Small intestine (tissue), 7 donors: ENCODE results near the gene SERTAD2. TPM values are rescaled to one million over a fixed set of nuclear protein-coding genes. Genes with fewer than 3 reads are reported as not detected.

Experiments
- DNase-seq, 2 donors: peaks; one replicate each; pipeline versions ENCODE4 v3.0.0 to v3.0.0-alpha.2; 2013
- FAIRE-seq: peaks from 2 replicates; lab custom pipeline; 2012; peaks lifted over from hg19 to GRCh38; lab: Jason Lieb, UNC
- H3K27ac ChIP-seq, 3 donors: one replicate each; pipeline ENCODE4 v1.5.1; 2013; ENCODE audit warnings: low read length in 2 of 3, mild to moderate bottlenecking in 2 of 3, control low read depth in 1 of 3, inconsistent platforms in 1 of 3, low read depth in 1 of 3, moderate library complexity in 1 of 3
- H3K27me3 ChIP-seq, 3 donors: one replicate each; pipeline ENCODE4 v1.6.1; 2013; ENCODE audit warnings: low read length in 3 of 3, inconsistent platforms in 1 of 3; ENCODE audit not compliant: control insufficient read depth in 3 of 3, insufficient read depth in 3 of 3
- H3K36me3 ChIP-seq, 3 donors: one replicate each; pipeline ENCODE4 v1.6.1; 2013; ENCODE audit warnings: low read length in 3 of 3, inconsistent platforms in 1 of 3, low read depth in 1 of 3, mild to moderate bottlenecking in 1 of 3, moderate library complexity in 1 of 3; ENCODE audit not compliant: control insufficient read depth in 3 of 3, insufficient read depth in 2 of 3
- H3K4me1 ChIP-seq, 3 donors: one replicate each; pipeline ENCODE4 v1.6.1; 2013; ENCODE audit warnings: low read length in 2 of 3, inconsistent platforms in 1 of 3, low read depth in 1 of 3, mild to moderate bottlenecking in 1 of 3, moderate library complexity in 1 of 3; ENCODE audit not compliant: control insufficient read depth in 3 of 3, insufficient read depth in 2 of 3
- H3K4me3 ChIP-seq, 3 donors: one replicate each; pipeline ENCODE4 v1.5.1; 2013; ENCODE audit warnings: low read length in 3 of 3, control low read depth in 1 of 3, inconsistent platforms in 1 of 3, low read depth in 1 of 3, mild to moderate bottlenecking in 1 of 3, moderate library complexity in 1 of 3
- H3K9me3 ChIP-seq, 2 donors: one replicate each; pipeline ENCODE4 v1.6.1; 2013; ENCODE audit warnings: low read depth in 1 of 2, low read length in 1 of 2; ENCODE audit not compliant: control insufficient read depth in 2 of 2, insufficient read depth in 1 of 2
- WGBS, 3 donors: extraction: QIAGEN DNeasy Blood & Tissue Kit; methylation state at CpG; one replicate each; pipeline ENCODE4 v1.1.7; 2013; 5-methylcytosine and 5-hydroxymethylcytosine counted together
- polyA plus RNA-seq, 4 donors: library from polyadenylated mRNA; stranded (reverse) in 3 of 4; unstranded in 1 of 4; fragments of 200-250 nt in 3 of 4; fragments of 120-200 nt in 1 of 4; gene quantifications; one replicate each; pipeline versions ENCODE4 v1.2.1 to v1.2.3, GENCODE V29; 2013
- donor health status: healthy with polysubstance abuse.
- donor health status: control.
- donor health status: control.
- donor health status: Bipolar disorder and iron deficiency.
- donor health status: healthy.

Gene SERTAD2
- polyA plus RNA-seq, 4 donors = 2.7 to 22.0 (median 5.8) TPM

DNA sequence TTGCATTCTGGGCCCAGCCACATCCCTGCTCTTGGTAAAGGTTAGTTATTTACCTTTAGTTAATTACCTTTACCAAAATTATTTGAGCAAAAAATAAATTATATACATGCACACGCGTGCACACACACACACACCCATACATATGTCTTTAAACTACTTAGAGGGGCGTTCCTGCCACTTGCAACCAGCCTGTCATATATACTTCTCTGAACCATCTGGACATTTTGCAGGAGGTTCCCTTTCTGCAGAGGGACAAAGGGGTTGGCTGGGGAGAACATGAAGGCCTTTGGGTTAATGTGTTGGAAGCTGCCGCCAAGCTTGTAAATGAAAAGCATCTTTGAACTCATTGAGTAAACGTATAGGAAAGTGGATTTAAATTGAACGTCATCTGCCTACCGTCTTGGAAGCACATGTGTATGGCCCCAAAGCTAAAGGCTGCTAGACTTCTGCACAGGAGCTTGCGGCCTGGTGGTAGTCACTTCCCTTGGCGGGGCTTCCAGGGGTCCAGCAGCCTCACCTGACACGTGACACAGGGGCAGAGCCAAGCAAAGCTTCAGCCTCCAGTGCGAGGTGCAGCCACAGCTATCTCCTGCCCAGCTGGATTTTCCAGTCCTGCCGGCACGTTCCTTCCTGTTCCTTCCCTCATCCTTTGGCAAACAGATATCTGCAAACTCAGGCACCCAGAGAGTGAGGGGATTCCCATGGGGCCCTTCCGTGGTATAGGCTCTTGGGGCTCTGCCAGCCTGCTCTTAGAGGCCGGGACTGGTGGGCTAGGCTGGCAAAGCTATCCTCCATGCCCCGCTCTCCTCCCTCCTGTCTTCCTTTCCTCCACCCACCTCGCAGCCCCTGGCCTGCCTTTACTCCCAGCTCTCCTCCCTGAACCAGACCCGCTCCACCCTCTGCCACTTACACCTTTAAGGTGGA, 46.1 kb downstream of the SERTAD2 start:
- H3K9me3 ChIP-seq = peaks cover 0 to 4% of the 10 kb centered on the region in 2 donors
- peaks cover 5 to 43% (median 8%) of the 10 kb centered on the region in 3 donors for H3K4me1 ChIP-seq
- FAIRE-seq (no peak), DNase-seq (peak; percentile 64 to 85)
- H3K27ac ChIP-seq = peak overlapping the region in 2 of 3 donors; percentile 32 to 62
- no peak overlapping the region for H3K4me3 ChIP-seq
- 34 to 56% (median 48%) methylated on average over 18 of the region's 18 CpGs for WGBS, 3 donors
- no peaks in the 10 kb centered on the region for H3K27me3 ChIP-seq
- no peaks in the 10 kb centered on the region for H3K36me3 ChIP-seq

DNA sequence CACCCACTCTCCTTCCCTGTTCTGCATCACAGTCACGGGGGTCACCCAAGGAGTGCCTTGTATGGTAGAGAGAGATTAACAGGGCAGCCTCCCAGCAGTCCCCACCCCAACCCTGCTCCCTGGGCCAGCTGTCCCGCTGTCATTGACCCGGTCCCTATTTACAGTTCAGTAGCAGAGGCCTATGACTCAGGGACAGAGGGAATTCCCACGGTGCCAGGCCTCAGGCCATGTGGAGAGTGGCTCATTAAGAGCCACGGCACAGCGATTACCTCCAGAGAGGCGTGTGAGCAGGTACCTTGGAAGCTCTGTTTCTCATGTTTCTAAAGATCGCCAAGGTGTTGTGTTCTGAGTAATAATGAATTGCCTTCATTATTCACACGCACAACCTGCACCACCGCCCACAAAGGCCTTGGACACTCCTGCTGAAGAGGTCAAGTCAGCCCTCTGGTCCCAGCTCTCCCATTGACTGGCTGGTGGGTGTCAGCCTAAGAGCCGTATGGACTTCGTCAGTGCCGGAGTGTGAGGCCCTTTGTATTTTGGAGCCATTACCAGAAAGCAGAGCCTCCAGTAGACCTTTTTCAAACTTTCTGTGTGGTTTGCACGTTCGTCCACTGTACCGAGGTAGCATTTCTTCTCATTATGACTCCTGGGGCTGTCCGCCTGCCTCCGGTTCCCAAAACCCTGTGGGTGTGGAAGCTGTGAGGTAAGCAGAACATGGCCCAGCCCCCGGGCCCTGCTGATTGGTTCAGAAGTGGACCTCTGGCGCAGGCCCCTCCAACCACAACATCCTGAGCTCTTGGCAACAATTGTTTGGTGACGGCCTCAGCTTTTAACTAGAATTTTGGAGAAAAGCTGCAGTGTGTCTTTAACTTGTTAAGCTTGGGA, 47.0 kb downstream of the SERTAD2 start:
- no peak for FAIRE-seq
- Histone ChIP-seq H3K4me1 (peaks cover 5 to 51% (median 8%) of the 10 kb centered on the region in 3 donors), H3K4me3 (no peak overlapping the region), H3K36me3 (no peaks in the 10 kb centered on the region), H3K27me3 (no peaks in the 10 kb centered on the region), H3K27ac (peak overlapping the region; percentile 42 to 89 (median 67)), H3K9me3 (peaks cover 0 to 4% of the 10 kb centered on the region in 2 donors)
- DNase-seq = peak; percentile 88 to 91
- WGBS, 3 donors = 44 to 52% (median 47%) methylated on average over 21 of the region's 21 CpGs

- FAIRE-seq = no peak
- Histone ChIP-seq H3K4me1 (peaks cover 5 to 58% (median 8%) of the 10 kb centered on the region in 3 donors), H3K27ac (peak overlapping the region; percentile 45 to 89 (median 67)), H3K27me3 (no peaks in the 10 kb centered on the region), H3K9me3 (peaks cover 0 to 4% of the 10 kb centered on the region in 2 donors), H3K36me3 (no peaks in the 10 kb centered on the region), H3K4me3 (no peak overlapping the region)
- DNase-seq = no peak
- 54 to 86% (median 71%) methylated on average over 5 of the region's 5 CpGs for WGBS, 3 donors
Measured at GRCh38 chr2:64605991-64606478, 47.7 kb downstream of the SERTAD2 start.

- Histone ChIP-seq H3K4me3 (no peak overlapping the region), H3K9me3 (peaks cover 0 to 4% of the 10 kb centered on the region in 2 donors), H3K4me1 (peaks cover 5 to 65% (median 8%) of the 10 kb centered on the region in 3 donors), H3K27me3 (no peaks in the 10 kb centered on the region), H3K27ac (no peak overlapping the region), H3K36me3 (no peaks in the 10 kb centered on the region)
- FAIRE-seq (no peak), DNase-seq (peak in 1 of 2 donors; percentile 58)
- WGBS, 3 donors = 30 to 50% (median 40%) methylated on average over 6 of the region's 6 CpGs
Measured at GRCh38 chr2:64605026-64605471, 48.7 kb downstream of the SERTAD2 start.

- H3K4me1 ChIP-seq = peaks cover 5 to 67% (median 8%) of the 10 kb centered on the region in 3 donors
- 90 to 97% (median 92%) methylated on average over 2 of the region's 2 CpGs for WGBS, 3 donors
- H3K4me3 ChIP-seq = no peak overlapping the region
- DNase-seq = no peak
- no peaks in the 10 kb centered on the region for H3K36me3 ChIP-seq
- H3K27ac ChIP-seq = no peak overlapping the region
- H3K9me3 ChIP-seq = peaks cover 0 to 4% of the 10 kb centered on the region in 2 donors
- no peak for FAIRE-seq
- no peaks in the 10 kb centered on the region for H3K27me3 ChIP-seq
Measured at GRCh38 chr2:64604155-64604554, 49.6 kb downstream of the SERTAD2 start.

GRCh38 chr2:64602436-64602835, 51.3 kb downstream of the SERTAD2 start:
- Histone ChIP-seq H3K27ac (no peak overlapping the region), H3K4me3 (no peak overlapping the region), H3K27me3 (no peaks in the 10 kb centered on the region), H3K9me3 (peaks cover 0 to 4% of the 10 kb centered on the region in 2 donors), H3K4me1 (peaks cover 5 to 56% (median 6%) of the 10 kb centered on the region in 3 donors), H3K36me3 (no peaks in the 10 kb centered on the region)
- FAIRE-seq (no peak), DNase-seq (no peak)
- 90 to 94% (median 91%) methylated on average over 11 of the region's 11 CpGs for WGBS, 3 donors

- Histone ChIP-seq H3K27ac (peak overlapping the region in 1 of 3 donors; percentile 55), H3K4me3 (no peak overlapping the region), H3K36me3 (no peaks in the 10 kb centered on the region), H3K27me3 (no peaks in the 10 kb centered on the region), H3K4me1 (peaks cover 2 to 51% (median 5%) of the 10 kb centered on the region in 3 donors), H3K9me3 (peaks cover 0 to 4% of the 10 kb centered on the region in 2 donors)
- no peak for FAIRE-seq
- WGBS, 3 donors = 78 to 83% (median 80%) methylated on average over 12 of the region's 12 CpGs
- no peak for DNase-seq
Measured at GRCh38 chr2:64601785-64602391, 51.8 kb downstream of the SERTAD2 start.
